Body of pancreas (tissue), 4 donors: ENCODE results near the gene INHBC.

Source experiments
- POLR2A ChIP-seq, 3 donors: fragments of 450-650 bp; IDR thresholded peaks; one replicate each; pipeline ENCODE4 v1.6.1; 2016; ENCODE audit warnings: antibody characterized with exemption in 3 of 3, mild to moderate bottlenecking in 2 of 3
- TF ChIP-seq, protein P1 (sequence below), 7 experiments: fragments of 450-650 bp in 4 of 7; fragments of 200-600 bp in 3 of 7; sonication (generic) in 3 of 7; IDR thresholded peaks; one replicate each; pipeline ENCODE4 v1.5.1; 2016 to 2019; ENCODE audit warnings: antibody characterized with exemption in 7 of 7

- TF ChIP-seq, protein P1, sequence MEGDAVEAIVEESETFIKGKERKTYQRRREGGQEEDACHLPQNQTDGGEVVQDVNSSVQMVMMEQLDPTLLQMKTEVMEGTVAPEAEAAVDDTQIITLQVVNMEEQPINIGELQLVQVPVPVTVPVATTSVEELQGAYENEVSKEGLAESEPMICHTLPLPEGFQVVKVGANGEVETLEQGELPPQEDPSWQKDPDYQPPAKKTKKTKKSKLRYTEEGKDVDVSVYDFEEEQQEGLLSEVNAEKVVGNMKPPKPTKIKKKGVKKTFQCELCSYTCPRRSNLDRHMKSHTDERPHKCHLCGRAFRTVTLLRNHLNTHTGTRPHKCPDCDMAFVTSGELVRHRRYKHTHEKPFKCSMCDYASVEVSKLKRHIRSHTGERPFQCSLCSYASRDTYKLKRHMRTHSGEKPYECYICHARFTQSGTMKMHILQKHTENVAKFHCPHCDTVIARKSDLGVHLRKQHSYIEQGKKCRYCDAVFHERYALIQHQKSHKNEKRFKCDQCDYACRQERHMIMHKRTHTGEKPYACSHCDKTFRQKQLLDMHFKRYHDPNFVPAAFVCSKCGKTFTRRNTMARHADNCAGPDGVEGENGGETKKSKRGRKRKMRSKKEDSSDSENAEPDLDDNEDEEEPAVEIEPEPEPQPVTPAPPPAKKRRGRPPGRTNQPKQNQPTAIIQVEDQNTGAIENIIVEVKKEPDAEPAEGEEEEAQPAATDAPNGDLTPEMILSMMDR (IDR thresholded peaks at IDR 0.05), result peak; percentile 81 to 90 (median 88)
- TF ChIP-seq POLR2A (IDR thresholded peaks at IDR 0.05), result no peak
These were observed 18.4 kb downstream of the INHBC start for GRCh38 chr12:57452937-57453509.
